Lower leg skin (tissue), 4 donors: ENCODE data around the gene EID3. TPM values are rescaled to one million over a fixed set of nuclear protein-coding genes. Genes with fewer than 3 reads are reported as not detected.

Experiments
- DNase-seq, 2 donors: peaks; one replicate each; pipeline ENCODE4 v3.0.0-alpha.2; 2019; ENCODE audit warnings: low spot score in 2 of 2
- H3K4me3 ChIP-seq: fragments of 200-600 bp; sonication (generic); 2 replicates; pipeline ENCODE4 v1.5.1; 2017; ENCODE audit warnings: mild to moderate bottlenecking, low read depth; ENCODE audit not compliant: poor library complexity, severe bottlenecking
- CTCF ChIP-seq, 3 donors: fragments of 450-650 bp; IDR thresholded peaks; one replicate each; pipeline ENCODE4 v1.5.1; 2016; ENCODE audit warnings: antibody characterized with exemption in 3 of 3, mild to moderate bottlenecking in 3 of 3, moderate library complexity in 2 of 3
- POLR2A ChIP-seq, 2 donors: fragments of 450-650 bp; IDR thresholded peaks; one replicate each; pipeline ENCODE4 v1.6.1; 2016 to 2017; ENCODE audit warnings: antibody characterized with exemption in 2 of 2, mild to moderate bottlenecking in 1 of 2, moderate library complexity in 1 of 2
- WGBS, 2 donors: methylation state at CpG; one replicate each; pipeline ENCODE4 v1.1.5; 2018; 5-methylcytosine and 5-hydroxymethylcytosine counted together
- intact Hi-C: fragments of 100-400 bp; cut with DNase I; formaldehyde crosslinking; loops from one replicate; pipeline ENCODE4 v1.15.0; 2023; ENCODE audit warnings: low total_unique reads
- total RNA-seq, 4 donors: library from RNA; depleted of rRNA; stranded (reverse); fragments of >200 nt; gene quantifications; one replicate each; pipeline ENCODE4 v1.1.0, GENCODE V29; 2016

EID3 gene
- total RNA-seq, 4 donors from 2014 or later = 1.1 to 3.6 (median 3.1) TPM

- H3K4me3 ChIP-seq = no peak overlapping the region
- WGBS, 2 donors = 89% methylated on average over 10 of the region's 10 CpGs
- TF ChIP-seq POLR2A (IDR thresholded peaks at IDR 0.05) (no peak), CTCF (IDR thresholded peaks at IDR 0.05) (no peak)
- DNase-seq = no peak
- intact Hi-C loops = no loop called here
These were observed 5.9 kb upstream of the EID3 start for GRCh38 chr12:104297477-104298113.

- H3K4me3 ChIP-seq = no peak overlapping the region
- intact Hi-C loops = no loop called here
- no peak for DNase-seq
- TF ChIP-seq CTCF (IDR thresholded peaks at IDR 0.05) (no peak), POLR2A (IDR thresholded peaks at IDR 0.05) (no peak)
- 76 to 79% methylated on average over 6 of the region's 6 CpGs for WGBS, 2 donors
These were observed 3.6 kb upstream of the EID3 start for GRCh38 chr12:104299842-104300481.

GRCh38 chr12:104304261-104305009 lies 896 bp downstream of the EID3 start:
- intact Hi-C loops = no loop called here

GRCh38 chr12:104305349-104305748 lies 1.8 kb downstream of the EID3 start:
- 91 to 94% methylated on average over 2 of the region's 2 CpGs for WGBS, 2 donors
- H3K4me3 ChIP-seq = no peak overlapping the region
- TF ChIP-seq CTCF (IDR thresholded peaks at IDR 0.05) (no peak), POLR2A (IDR thresholded peaks at IDR 0.05) (no peak)
- intact Hi-C loops = no loop called here
- DNase-seq = no peak

More at GRCh38 chr12:104304261-104305009, 896 bp downstream of the EID3 start:
- 65 to 83% methylated on average over 10 of the region's 10 CpGs for WGBS, 2 donors
- no peak overlapping the region for H3K4me3 ChIP-seq
- no peak for TF ChIP-seq POLR2A (IDR thresholded peaks at IDR 0.05)
- DNase-seq = no peak

GRCh38 chr12:104306376-104306775 lies 2.8 kb downstream of the EID3 start:
- no peak for TF ChIP-seq CTCF (IDR thresholded peaks at IDR 0.05)
- no peak for TF ChIP-seq POLR2A (IDR thresholded peaks at IDR 0.05)
- 82 to 86% methylated on average over 2 of the region's 2 CpGs for WGBS, 2 donors
- no peak for DNase-seq
- intact Hi-C loops = no loop called here
- no peak overlapping the region for H3K4me3 ChIP-seq

- intact Hi-C loops = no loop called here
- H3K4me3 ChIP-seq = no peak overlapping the region
- no peak for DNase-seq
- no peak for TF ChIP-seq POLR2A (IDR thresholded peaks at IDR 0.05)
- TF ChIP-seq CTCF (IDR thresholded peaks at IDR 0.05) = no peak
- 83 to 85% methylated on average over 6 of the region's 6 CpGs for WGBS, 2 donors
These were observed 3.6 kb downstream of the EID3 start for GRCh38 chr12:104306943-104307654.
